ENCODE data around the gene POLDIP3.
"Not testable (repeated sequence)": the region's sequence is repeated elsewhere in the genome, so short reads cannot be mapped to it uniquely, and the experiment has no call there.

POLDIP3 gene

GRCh38 chr22:42619261-42620063, 4.8 kb upstream of the POLDIP3 start:
- DNase-seq (ENCODE audit: low read depth, low spot score) = no peak

GRCh38 chr22:42617155-42617983, 2.7 kb upstream of the POLDIP3 start:
- DNase-seq (ENCODE audit: low read depth, low spot score) = no peak

- DNase-seq (ENCODE audit: low read depth, low spot score) = not testable (repeated sequence)
Measured at GRCh38 chr22:42615860-42616175, 1.1 kb upstream of the POLDIP3 start.

GRCh38 chr22:42615092-42615859, 593 bp upstream of the POLDIP3 start:
- peak; percentile 82 for DNase-seq (ENCODE audit: low read depth, low spot score)

DNA sequence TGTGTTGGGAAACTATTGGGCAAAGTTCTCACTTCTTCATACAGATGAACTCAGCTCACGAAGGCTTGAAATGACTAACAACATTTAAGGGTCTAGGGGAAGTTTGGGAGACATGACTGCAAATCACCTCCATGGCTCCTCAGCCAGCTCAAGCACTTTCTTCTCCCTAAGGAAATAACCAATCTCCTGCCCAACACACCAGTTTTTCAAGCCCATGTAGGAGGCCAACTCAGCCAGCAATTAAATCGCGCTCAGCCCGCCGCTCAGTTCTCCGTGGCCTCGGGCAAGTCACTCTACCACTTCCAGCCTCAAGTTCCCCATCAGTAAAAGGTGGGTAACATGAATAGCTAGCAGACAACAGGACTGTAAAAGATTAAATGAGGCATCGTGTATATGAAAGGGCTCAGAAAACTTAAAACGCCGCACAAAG, 796 bp downstream of the POLDIP3 start:
- DNase-seq (ENCODE audit: low read depth, low spot score) = no peak

DNA sequence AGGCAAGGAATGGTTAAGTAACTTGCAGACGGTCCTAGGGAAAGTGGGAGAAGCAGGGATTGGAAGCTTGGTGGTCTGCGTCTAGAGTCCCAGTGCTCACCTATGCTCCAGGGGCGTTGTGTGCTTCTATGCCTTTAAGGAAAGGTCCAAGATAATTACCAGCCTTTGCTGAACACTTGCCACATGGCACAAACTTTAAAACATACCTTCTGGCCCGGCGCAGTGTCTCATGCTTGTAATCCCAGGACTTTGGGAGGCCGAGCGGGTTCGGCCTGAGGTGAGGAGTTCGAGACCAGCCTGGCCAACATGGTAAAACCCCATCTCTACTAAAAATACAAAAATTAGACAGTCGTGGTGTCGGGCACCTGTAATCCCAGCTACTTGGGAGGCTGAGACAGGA, 2.3 kb downstream of the POLDIP3 start:
- no peak for DNase-seq (ENCODE audit: low read depth, low spot score)

DNA sequence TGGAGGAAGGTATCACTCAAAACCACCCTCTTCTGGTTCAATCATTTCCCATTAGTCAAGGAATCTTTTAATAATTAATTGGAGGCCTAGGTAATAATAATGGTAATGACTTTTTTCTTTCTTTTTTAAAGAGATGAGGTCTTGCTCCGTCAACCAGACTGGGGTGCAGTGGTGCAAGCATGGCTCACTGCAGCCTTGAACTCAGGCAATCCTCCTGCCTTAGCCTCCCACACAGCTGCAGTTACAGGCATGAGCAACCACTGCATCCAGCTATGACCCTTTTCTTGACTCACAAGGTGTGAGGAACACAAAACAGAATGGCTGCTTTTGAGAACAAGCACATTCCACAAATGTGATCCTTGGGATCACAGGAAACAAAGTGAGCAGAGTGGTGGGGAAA, 3.6 kb downstream of the POLDIP3 start:
- no peak for DNase-seq (ENCODE audit: low read depth, low spot score)

- DNase-seq (ENCODE audit: low read depth, low spot score) = no peak
Measured at GRCh38 chr22:42610186-42610585, 4.5 kb downstream of the POLDIP3 start.

- DNase-seq (ENCODE audit: low read depth, low spot score) = no peak
Measured at GRCh38 chr22:42608823-42609361, 5.8 kb downstream of the POLDIP3 start.

DNA sequence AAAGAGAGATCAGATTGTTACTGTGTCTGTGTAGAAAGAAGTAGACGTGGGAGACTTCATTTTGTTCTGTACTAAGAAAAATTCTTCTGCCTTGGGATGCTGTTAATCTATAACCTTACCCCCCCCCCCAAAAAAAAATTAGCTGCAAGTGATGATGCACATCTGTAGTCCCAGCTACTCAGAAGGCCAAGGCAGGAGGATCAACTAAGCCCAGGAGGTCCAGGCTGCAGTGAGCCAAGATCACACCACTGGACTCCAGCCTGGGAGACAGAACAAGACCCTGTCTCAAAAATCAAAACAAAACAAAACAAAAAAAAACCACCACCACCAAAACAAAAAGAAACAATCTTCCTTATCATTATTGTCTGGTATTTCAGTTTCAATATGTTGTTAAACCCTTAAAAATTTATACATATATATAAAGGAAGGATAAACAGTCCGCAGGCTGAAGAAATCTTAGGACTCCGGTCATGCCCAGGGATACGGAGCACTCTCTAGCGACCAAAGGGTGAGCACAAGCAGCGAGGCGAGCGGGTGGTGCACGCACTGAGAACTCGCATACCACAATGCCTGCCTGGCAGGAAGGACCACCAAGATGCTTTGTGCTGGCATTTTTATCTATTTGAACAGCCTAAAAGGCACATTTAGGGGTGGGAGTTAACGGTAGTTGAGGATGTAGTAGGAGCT, 6.4 kb downstream of the POLDIP3 start:
- no peak for DNase-seq (ENCODE audit: low read depth, low spot score)

- not testable (repeated sequence) for DNase-seq (ENCODE audit: low read depth, low spot score)
Measured at GRCh38 chr22:42607641-42608040, 7.0 kb downstream of the POLDIP3 start.

GRCh38 chr22:42604403-42604802, 10.3 kb downstream of the POLDIP3 start:
- DNase-seq (ENCODE audit: low read depth, low spot score) = no peak

DNA sequence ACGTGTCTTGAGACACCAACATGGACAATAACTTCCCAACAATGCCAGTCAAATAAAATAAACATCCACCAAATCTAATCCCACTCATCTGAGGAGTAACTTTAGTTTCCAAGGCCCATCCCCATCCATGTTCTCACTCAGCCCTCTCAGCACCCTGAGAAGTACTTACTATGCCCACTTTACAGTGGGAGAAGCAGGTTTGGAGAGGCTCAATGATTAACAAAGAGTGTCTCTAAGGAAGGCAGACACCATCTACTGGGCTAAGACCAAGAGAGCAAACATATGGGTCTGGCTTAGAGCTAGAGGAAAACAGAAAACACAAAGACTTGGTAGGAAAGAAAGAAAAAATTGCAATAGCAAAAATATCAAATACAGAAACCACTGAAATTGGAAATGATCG, 11.3 kb downstream of the POLDIP3 start:
- DNase-seq (ENCODE audit: low read depth, low spot score) = no peak

GRCh38 chr22:42602470-42602869, 12.2 kb downstream of the POLDIP3 start:
- no peak for DNase-seq (ENCODE audit: low read depth, low spot score)

DNA sequence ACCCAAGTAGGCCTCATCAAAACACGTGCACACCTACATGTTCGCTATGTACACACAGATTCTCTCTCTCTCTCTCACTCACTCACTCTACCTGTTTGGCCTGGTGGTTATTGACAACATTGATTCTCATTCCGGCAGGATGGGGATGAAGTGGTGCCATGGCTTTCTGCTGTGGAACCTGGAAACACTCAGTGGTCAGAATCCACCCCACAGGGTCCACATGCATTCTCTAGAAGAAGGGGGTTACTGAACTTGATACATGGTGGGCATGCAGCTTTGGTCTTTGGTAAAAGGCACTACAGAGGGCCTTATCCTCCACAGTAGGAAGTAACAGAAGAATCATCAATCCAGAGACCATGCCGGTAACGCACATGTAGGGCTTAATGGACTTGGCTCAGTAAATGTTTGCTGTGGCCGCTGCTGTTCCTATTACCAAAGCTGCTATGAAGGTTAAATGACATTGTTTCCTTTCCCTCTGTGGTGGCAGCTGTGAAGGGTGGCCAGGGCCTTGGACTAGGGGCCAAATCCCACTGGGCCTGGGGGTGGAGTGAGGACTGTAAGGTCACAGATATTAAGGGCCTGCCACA, 12.7 kb downstream of the POLDIP3 start:
- no peak for DNase-seq (ENCODE audit: low read depth, low spot score)

DNA sequence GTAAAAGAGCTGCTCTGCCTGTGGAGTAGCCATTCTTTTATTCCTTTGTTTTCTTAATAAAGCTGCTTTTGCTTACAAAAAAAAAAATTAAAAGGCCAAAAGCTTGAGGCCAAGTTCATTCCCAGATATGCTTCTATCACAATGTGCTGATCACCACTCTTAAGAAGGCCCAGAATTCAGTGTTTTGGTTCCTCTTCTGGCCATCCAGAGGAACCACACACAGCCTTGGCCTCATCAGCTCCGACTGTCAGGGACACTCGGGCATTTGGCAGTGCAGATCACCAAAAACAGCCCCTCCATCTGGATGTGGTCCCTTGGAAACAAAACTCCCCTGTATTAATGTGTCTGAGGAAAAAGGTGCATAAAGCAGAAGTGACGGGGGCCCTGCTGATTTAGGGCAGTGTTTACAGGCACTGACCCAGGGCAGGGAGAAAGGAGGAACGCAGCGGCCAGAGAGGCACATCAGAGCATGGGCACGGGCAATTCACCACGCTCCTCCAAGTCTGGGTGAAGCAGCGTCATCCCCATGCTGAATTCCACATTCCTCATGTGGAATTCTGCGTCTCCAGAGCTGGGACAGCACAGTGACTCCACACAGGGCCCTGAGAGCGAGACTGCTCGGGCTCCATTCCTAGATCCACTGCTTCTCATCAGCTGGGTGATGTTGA, 17.7 kb downstream of the POLDIP3 start:
- no peak for DNase-seq (ENCODE audit: low read depth, low spot score)

DNA sequence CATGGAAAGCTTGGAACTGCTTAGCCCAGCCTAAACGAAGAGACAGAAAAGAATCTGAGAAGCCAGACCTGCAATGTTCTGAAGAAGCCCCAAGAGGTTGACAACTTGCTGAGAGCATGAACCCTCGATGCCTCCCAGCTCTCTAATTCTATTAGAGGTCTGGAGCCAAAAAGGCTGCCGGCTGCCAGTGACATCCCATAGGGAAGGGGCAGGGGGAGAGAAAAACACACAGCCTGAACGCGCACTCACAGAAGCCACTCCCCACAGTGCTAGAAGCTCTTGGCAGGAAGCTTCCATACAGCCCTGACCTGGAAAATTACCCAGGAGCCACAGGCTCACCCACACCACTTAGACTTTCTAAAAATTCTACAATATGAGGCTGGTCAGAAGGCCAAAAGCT, 18.3 kb downstream of the POLDIP3 start:
- DNase-seq (ENCODE audit: low read depth, low spot score) = no peak

GRCh38 chr22:42595434-42595833, 19.2 kb downstream of the POLDIP3 start:
- no peak for DNase-seq (ENCODE audit: low read depth, low spot score)

DNA sequence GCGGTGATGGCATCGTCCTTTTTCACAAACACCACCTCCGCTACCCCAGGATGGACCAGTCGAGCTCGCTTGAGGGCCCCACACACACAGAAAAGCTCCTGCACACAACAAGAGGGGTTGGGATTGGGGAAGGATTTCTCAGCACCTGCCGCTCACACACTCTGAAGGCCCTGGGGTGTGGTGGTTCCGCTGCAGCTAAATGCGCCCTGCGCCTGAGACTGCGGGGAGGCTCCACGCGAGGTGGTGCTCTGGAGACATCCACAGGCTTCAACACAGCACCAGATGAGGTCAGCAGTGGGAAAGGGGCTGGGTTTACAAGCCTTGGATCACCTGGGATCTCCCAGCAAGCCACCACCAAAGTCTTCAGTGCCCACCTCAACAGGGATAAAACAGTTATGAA, 22.7 kb downstream of the POLDIP3 start:
- DNase-seq (ENCODE audit: low read depth, low spot score) = no peak

GRCh38 chr22:42587588-42588175, 27.0 kb downstream of the POLDIP3 start:
- DNase-seq (ENCODE audit: low read depth, low spot score) = no peak

Data from activated CD4-positive, CD25-positive, alpha-beta regulatory T cell treated with anti-CD3 and anti-CD28 coated beads, Interleukin-2, amount 50 U/mL, for 16 hours (primary cell).